SK-N-SH (cell line): ENCODE data around the gene PRIMPOL. TPM values are rescaled to one million over a fixed set of nuclear protein-coding genes. Genes with fewer than 3 reads are reported as not detected.

Source experiments
- CTCF ChIA-PET: fragments of 300-600, 350-600 bp; formaldehyde crosslinking; extraction: SDS; loops from one replicate; lab custom pipeline; 2021; lab: Yijun Ruan, JAX
- POLR2A ChIA-PET: fragments of 350-600 bp; sonication (Branson Sonifier 250); formaldehyde crosslinking; extraction: SDS; loops from one replicate; lab custom pipeline; 2020; ENCODE audit warnings: antibody characterized with exemption, inconsistent platforms; lab: Yijun Ruan, JAX
- DNase-seq: peaks from one replicate; pipeline ENCODE4 v3.0.0; 2012
- H2AFZ ChIP-seq: fragments of 200-600 bp; sonication (generic); 2 replicates; pipeline ENCODE4 v1.8.1; 2016; ENCODE audit warnings: antibody characterized with exemption, mild to moderate bottlenecking, low read depth
- H3F3A ChIP-seq: fragments of 200-600 bp; sonication (generic); replicated peaks from 2 replicates; pipeline ENCODE3; 2016; ENCODE audit warnings: antibody characterized with exemption, mild to moderate bottlenecking; ENCODE audit not compliant: insufficient read depth
- H3K27ac ChIP-seq, 2 experiments: fragments of 200-500 bp in 1 of 2; fragments of 200-600 bp in 1 of 2; sonication (Bioruptor generic) in 1 of 2; sonication (generic), shearing (Covaris generic) in 1 of 2; 2 replicates each; pipeline versions ENCODE4 v1.5.1 to v1.6.1; 2014 to 2016; ENCODE audit warnings: low read depth in 2 of 2, inconsistent platforms in 1 of 2, low read length in 1 of 2, mild to moderate bottlenecking in 1 of 2, mixed read lengths in 1 of 2
- H3K27me3 ChIP-seq: fragments of 200-600 bp; sonication (generic), shearing (Covaris generic); 2 replicates; pipeline ENCODE4 v1.6.1; 2016; ENCODE audit warnings: mixed run types; ENCODE audit not compliant: insufficient read depth
- H3K36me3 ChIP-seq, 2 experiments: fragments of 200-500 bp in 1 of 2; fragments of 200-600 bp in 1 of 2; sonication (Bioruptor generic) in 1 of 2; sonication (generic) in 1 of 2; replicated peaks in 1 of 2; 2 replicates each; pipeline versions ENCODE3 to v1.5.1; 2014 to 2016; ENCODE audit warnings: low read length in 1 of 2, mild to moderate bottlenecking in 1 of 2; ENCODE audit not compliant: insufficient read depth in 2 of 2, control insufficient read depth in 1 of 2
- H3K4me1 ChIP-seq, 2 experiments: fragments of 200-500 bp in 1 of 2; fragments of 200-600 bp in 1 of 2; sonication (Bioruptor generic) in 1 of 2; sonication (generic), shearing (Covaris generic) in 1 of 2; 2 replicates each; pipeline versions ENCODE4 v1.5.1 to v1.6.1; 2014 to 2016; ENCODE audit warnings: low read depth in 1 of 2, low read length in 1 of 2, mixed run types in 1 of 2; ENCODE audit not compliant: insufficient read depth in 2 of 2, control insufficient read depth in 1 of 2
- H3K4me2 ChIP-seq: fragments of 200-600 bp; sonication (generic), shearing (Covaris generic); 2 replicates; pipeline ENCODE4 v1.6.1; 2017; ENCODE audit warnings: mixed run types
- H3K4me3 ChIP-seq, 2 experiments: fragments of 200-500 bp in 1 of 2; fragments of 200-600 bp in 1 of 2; sonication (Bioruptor generic) in 1 of 2; sonication (generic), shearing (Covaris generic) in 1 of 2; 2 replicates each; pipeline versions ENCODE4 v1.5.1 to v1.8.1; 2014 to 2016; ENCODE audit warnings: low read depth in 2 of 2, inconsistent platforms in 1 of 2, low read length in 1 of 2, mild to moderate bottlenecking in 1 of 2, mixed read lengths in 1 of 2, moderate library complexity in 1 of 2
- H3K79me2 ChIP-seq: fragments of 200-600 bp; sonication (generic); 2 replicates; pipeline ENCODE4 v1.8.1; 2017; ENCODE audit warnings: mild to moderate bottlenecking; ENCODE audit not compliant: insufficient read depth
- H3K9ac ChIP-seq: fragments of 200-600 bp; sonication (generic); 2 replicates; pipeline ENCODE4 v1.6.1; 2017; ENCODE audit warnings: mixed run types
- H3K9me2 ChIP-seq: fragments of 200-600 bp; sonication (generic); 2 replicates; pipeline ENCODE4 v1.6.1; 2017; ENCODE audit warnings: mixed run types
- H3K9me3 ChIP-seq: fragments of 200-600 bp; sonication (generic); 2 replicates; pipeline ENCODE4 v1.6.1; 2017; ENCODE audit warnings: mixed run types, mild to moderate bottlenecking, moderate library complexity
- H4K20me1 ChIP-seq: fragments of 200-600 bp; sonication (generic); 2 replicates; pipeline ENCODE4 v1.6.1; 2017; ENCODE audit warnings: mild to moderate bottlenecking, mixed run types; ENCODE audit not compliant: insufficient read depth
- CHD2 ChIP-seq: fragments of 150-350 bp; IDR thresholded peaks from 2 replicates; pipeline ENCODE4 v1.6.1; 2018; ENCODE audit warnings: low read length; ENCODE audit not compliant: partially characterized antibody
- CTCF ChIP-seq: fragments of 200-600 bp; sonication (generic); IDR thresholded peaks from 2 replicates; pipeline ENCODE4 v1.6.1; 2017; ENCODE audit warnings: antibody characterized with exemption, mild to moderate bottlenecking, moderate library complexity
- EP300 ChIP-seq, 2 experiments: IDR thresholded peaks; 2 replicates each; pipeline versions ENCODE4 v1.4.0 to v1.6.1; 2012; ENCODE audit warnings: borderline replicate concordance in 1 of 2, low read depth in 1 of 2, low read length in 1 of 2
- EZH2phosphoT487 ChIP-seq: fragments of 200-600 bp; sonication (generic); IDR thresholded peaks from 2 replicates; pipeline ENCODE4 v1.6.1; 2017; ENCODE audit warnings: low read depth, mixed run types, mild to moderate bottlenecking, antibody characterized with exemption, moderate library complexity, borderline replicate concordance
- FOXM1 ChIP-seq: IDR thresholded peaks from 2 replicates; pipeline ENCODE4 v1.4.0; 2012; ENCODE audit warnings: low read depth, mild to moderate bottlenecking
- GABPA ChIP-seq: IDR thresholded peaks from 2 replicates; pipeline ENCODE4 v1.4.0; 2012; ENCODE audit warnings: low read depth, mild to moderate bottlenecking
- GATA2 ChIP-seq: sonication (generic); formaldehyde crosslinking; IDR thresholded peaks from 2 replicates; pipeline ENCODE4 v1.5.0; 2020; ENCODE audit warnings: mild to moderate bottlenecking, missing genetic modification reagents
- IRF3 ChIP-seq: fragments of 150-350 bp; IDR thresholded peaks from 2 replicates; pipeline ENCODE4 v1.6.1; 2016; ENCODE audit warnings: mild to moderate bottlenecking, low read depth, low read length
- MEF2A ChIP-seq: IDR thresholded peaks from 2 replicates; pipeline ENCODE4 v1.4.0; 2012; ENCODE audit warnings: low read depth, borderline replicate concordance
- MXI1 ChIP-seq: IDR thresholded peaks from 2 replicates; pipeline ENCODE4 v1.6.1; 2012; ENCODE audit warnings: mild to moderate bottlenecking, low read depth, low read length, improper control_type of control experiment
- POLR2AphosphoS5 ChIP-seq: IDR thresholded peaks from 2 replicates; pipeline ENCODE4 v1.6.1; 2012; ENCODE audit warnings: low read depth, low read length
- RAD21 ChIP-seq: IDR thresholded peaks from 2 replicates; pipeline ENCODE4 v1.6.1; 2012; ENCODE audit warnings: mild to moderate bottlenecking, low read length
- RCOR1 ChIP-seq: fragments of 150-350 bp; IDR thresholded peaks from 2 replicates; pipeline ENCODE4 v1.6.1; 2017; ENCODE audit warnings: antibody characterized with exemption, low read length
- SIN3A ChIP-seq: IDR thresholded peaks from 2 replicates; pipeline ENCODE4 v1.6.1; 2012; ENCODE audit warnings: low read depth, mild to moderate bottlenecking, low read length, moderate library complexity, borderline replicate concordance
- SMC3 ChIP-seq: IDR thresholded peaks from 2 replicates; pipeline ENCODE4 v1.6.1; 2012; ENCODE audit warnings: low read depth, low read length, improper control_type of control experiment
- TCF12 ChIP-seq: IDR thresholded peaks from 2 replicates; pipeline ENCODE4 v1.4.0; 2012
- USF1 ChIP-seq: IDR thresholded peaks from 2 replicates; pipeline ENCODE4 v1.4.0; 2012; ENCODE audit warnings: low read depth, borderline replicate concordance
- USF2 ChIP-seq: fragments of 150-350 bp; IDR thresholded peaks from 2 replicates; pipeline ENCODE4 v1.6.1; 2017; ENCODE audit warnings: antibody characterized with exemption, low read length, low read depth, borderline replicate concordance
- WGBS: methylation state at CpG from one replicate; pipeline ENCODE4 v1.1.6; 2017; ENCODE audit warnings: low lambda C conversion rate; 5-methylcytosine and 5-hydroxymethylcytosine counted together
- polyA plus RNA-seq, 3 experiments: library from polyadenylated mRNA; depleted of rRNA; stranded (reverse); fragments of >200 nt; gene quantifications; 2 replicates each; pipeline ENCODE4 v1.2.3, GENCODE V29; 2012

PRIMPOL gene
- polyA plus RNA-seq, 1 of the 3 experiments (the other 2 are of a cell fraction), result 8.0 TPM

- no peaks in the 10 kb centered on the region for H4K20me1 ChIP-seq
- no peak overlapping the region for H3K4me3 ChIP-seq
- ChIA-PET CTCF (interaction anchor here (1.8 kb wide), 1 partner anchor 348 kb away, joined by 5 read pairs; no protein-coding TSS in a partner anchor), POLR2A (no interaction called here)
- no peaks in the 10 kb centered on the region for H3F3A ChIP-seq
- no peak overlapping the region for H3K9ac ChIP-seq
- H3K79me2 ChIP-seq, result no peaks in the 10 kb centered on the region
- H3K36me3 ChIP-seq, result no peaks in the 10 kb centered on the region
- no peak for DNase-seq
- no peak overlapping the region for H3K4me2 ChIP-seq
- H3K4me1 ChIP-seq, result no peaks in the 10 kb centered on the region
- no peaks in the 10 kb centered on the region for H3K9me3 ChIP-seq
- no peak for TF ChIP-seq EP300 (IDR thresholded peaks at IDR 0.05; ENCODE audit: borderline replicate concordance in 1 of 2, low read depth in 1 of 2, low read length in 1 of 2)
- no peak for TF ChIP-seq GATA2 (CRISPR knock-in tag)
- no peak for TF ChIP-seq MEF2A
- no peak for TF ChIP-seq CHD2
- TF ChIP-seq USF1, result no peak
- no peak for TF ChIP-seq FOXM1
- TF ChIP-seq IRF3, result no peak
- no peak for TF ChIP-seq MXI1
- TF ChIP-seq TCF12, result no peak
- no peak for TF ChIP-seq SIN3A
- TF ChIP-seq RAD21, result no peak
- no peak for TF ChIP-seq CTCF
- no peak for TF ChIP-seq GABPA
- TF ChIP-seq RCOR1, result no peak
- TF ChIP-seq SMC3, result no peak
- TF ChIP-seq USF2, result no peak
- TF ChIP-seq POLR2AphosphoS5, result no peak
- TF ChIP-seq EZH2phosphoT487, result no peak
- TF ChIP-seq, all 33 proteins: peak for 0
- WGBS, result 40% methylated on average over 3 of the region's 3 CpGs
- Histone ChIP-seq H3K9me2 (no peaks in the 10 kb centered on the region), H3K27ac (no peak overlapping the region), H3K27me3 (no peaks in the 10 kb centered on the region), H2AFZ (no peak overlapping the region)
These were observed 37.5 kb upstream of the PRIMPOL start for GRCh38 chr4:184612074-184612473.
